ENCODE results near the gene LRRC45.

The LRRC45 gene

GRCh38 chr17:81992306-81993102 lies 30.6 kb upstream of the LRRC45 start:
- no peaks in the 10 kb centered on the region for H3K79me2 ChIP-seq (ENCODE audit: low read length)
- no peaks in the 10 kb centered on the region for H4K20me1 ChIP-seq (ENCODE audit: insufficient read depth, low read length)
- no peaks in the 10 kb centered on the region for H3K9me3 ChIP-seq (ENCODE audit: insufficient read depth, low read length)
- H3K4me2 ChIP-seq (ENCODE audit: low read length) = no peak overlapping the region
- H3K36me3 ChIP-seq (replicated peaks; ENCODE audit: low read depth, low read length) = no peaks in the 10 kb centered on the region
- no peak overlapping the region for H3K27ac ChIP-seq (ENCODE audit: low read length)
- no peaks in the 10 kb centered on the region for H3K27me3 ChIP-seq (ENCODE audit: low read depth, low read length)
- H3K4me1 ChIP-seq (ENCODE audit: low read length) = no peaks in the 10 kb centered on the region
- no peak overlapping the region for H3K9ac ChIP-seq (ENCODE audit: low read length)
- H3K4me3 ChIP-seq (ENCODE audit: low read length) = no peak overlapping the region
- no peak overlapping the region for H2AFZ ChIP-seq (ENCODE audit: low read depth, low read length)
- TF ChIP-seq, protein P1, sequence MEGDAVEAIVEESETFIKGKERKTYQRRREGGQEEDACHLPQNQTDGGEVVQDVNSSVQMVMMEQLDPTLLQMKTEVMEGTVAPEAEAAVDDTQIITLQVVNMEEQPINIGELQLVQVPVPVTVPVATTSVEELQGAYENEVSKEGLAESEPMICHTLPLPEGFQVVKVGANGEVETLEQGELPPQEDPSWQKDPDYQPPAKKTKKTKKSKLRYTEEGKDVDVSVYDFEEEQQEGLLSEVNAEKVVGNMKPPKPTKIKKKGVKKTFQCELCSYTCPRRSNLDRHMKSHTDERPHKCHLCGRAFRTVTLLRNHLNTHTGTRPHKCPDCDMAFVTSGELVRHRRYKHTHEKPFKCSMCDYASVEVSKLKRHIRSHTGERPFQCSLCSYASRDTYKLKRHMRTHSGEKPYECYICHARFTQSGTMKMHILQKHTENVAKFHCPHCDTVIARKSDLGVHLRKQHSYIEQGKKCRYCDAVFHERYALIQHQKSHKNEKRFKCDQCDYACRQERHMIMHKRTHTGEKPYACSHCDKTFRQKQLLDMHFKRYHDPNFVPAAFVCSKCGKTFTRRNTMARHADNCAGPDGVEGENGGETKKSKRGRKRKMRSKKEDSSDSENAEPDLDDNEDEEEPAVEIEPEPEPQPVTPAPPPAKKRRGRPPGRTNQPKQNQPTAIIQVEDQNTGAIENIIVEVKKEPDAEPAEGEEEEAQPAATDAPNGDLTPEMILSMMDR (IDR thresholded peaks at IDR 0.05; ENCODE audit: low read depth, low read length) = no peak
- no peak for TF ChIP-seq EZH2phosphoT487 (IDR thresholded peaks at IDR 0.05; ENCODE audit: low read depth)

DNA sequence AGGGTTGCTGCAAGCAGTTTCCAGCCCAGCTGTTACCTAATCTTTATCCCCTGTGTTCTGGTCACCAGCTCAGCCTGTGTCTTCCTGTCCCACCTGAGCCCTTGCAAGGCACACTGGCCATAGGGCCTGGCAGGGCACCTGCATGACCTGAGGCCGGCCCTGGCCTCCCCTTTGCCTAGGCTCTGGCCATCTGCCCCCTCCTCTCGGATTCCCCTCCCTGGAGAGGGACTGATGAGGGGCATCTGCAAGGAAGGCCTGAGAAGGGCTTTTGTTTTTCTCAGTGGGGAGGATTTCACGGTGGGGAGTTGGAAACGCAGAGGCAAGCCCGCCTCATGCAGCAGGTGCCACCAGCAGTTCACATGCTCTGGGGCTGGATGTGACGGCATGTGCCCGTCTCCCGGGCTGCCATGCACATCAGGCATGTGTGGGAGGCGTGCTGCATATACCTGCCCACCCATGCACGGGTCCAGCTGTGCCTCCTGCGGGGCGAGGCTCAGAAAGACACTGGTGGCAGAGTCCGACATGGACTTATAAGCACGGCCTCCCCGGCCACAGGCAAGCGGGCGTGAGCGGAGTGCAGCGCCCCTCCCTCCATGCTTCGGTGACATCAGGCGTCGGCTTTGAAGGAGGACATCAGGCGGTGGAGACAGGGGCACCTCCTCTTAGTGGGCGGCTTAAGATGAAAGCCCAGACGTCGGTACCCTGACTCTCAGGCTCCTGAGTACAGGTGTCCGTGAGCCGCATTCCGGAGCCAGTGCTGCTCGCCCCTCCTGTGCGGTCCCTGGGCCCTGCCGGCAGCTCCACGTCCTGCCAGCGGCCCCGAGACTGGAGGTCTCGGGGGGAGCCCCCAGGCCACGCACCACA lies 29.1 kb upstream of the LRRC45 start:
- Histone ChIP-seq H3K9me3 (ENCODE audit: insufficient read depth, low read length) (no peaks in the 10 kb centered on the region), H4K20me1 (ENCODE audit: insufficient read depth, low read length) (no peaks in the 10 kb centered on the region), H3K4me3 (ENCODE audit: low read length) (no peak overlapping the region), H2AFZ (ENCODE audit: low read depth, low read length) (no peak overlapping the region), H3K9ac (ENCODE audit: low read length) (no peak overlapping the region), H3K79me2 (ENCODE audit: low read length) (no peaks in the 10 kb centered on the region), H3K27me3 (ENCODE audit: low read depth, low read length) (no peaks in the 10 kb centered on the region), H3K4me1 (ENCODE audit: low read length) (no peaks in the 10 kb centered on the region), H3K36me3 (replicated peaks; ENCODE audit: low read depth, low read length) (no peaks in the 10 kb centered on the region), H3K4me2 (ENCODE audit: low read length) (no peak overlapping the region), H3K27ac (ENCODE audit: low read length) (no peak overlapping the region)
- TF ChIP-seq, protein P1 (IDR thresholded peaks at IDR 0.05; ENCODE audit: low read depth, low read length) = no peak
- TF ChIP-seq EZH2phosphoT487 (IDR thresholded peaks at IDR 0.05; ENCODE audit: low read depth) = no peak

DNA sequence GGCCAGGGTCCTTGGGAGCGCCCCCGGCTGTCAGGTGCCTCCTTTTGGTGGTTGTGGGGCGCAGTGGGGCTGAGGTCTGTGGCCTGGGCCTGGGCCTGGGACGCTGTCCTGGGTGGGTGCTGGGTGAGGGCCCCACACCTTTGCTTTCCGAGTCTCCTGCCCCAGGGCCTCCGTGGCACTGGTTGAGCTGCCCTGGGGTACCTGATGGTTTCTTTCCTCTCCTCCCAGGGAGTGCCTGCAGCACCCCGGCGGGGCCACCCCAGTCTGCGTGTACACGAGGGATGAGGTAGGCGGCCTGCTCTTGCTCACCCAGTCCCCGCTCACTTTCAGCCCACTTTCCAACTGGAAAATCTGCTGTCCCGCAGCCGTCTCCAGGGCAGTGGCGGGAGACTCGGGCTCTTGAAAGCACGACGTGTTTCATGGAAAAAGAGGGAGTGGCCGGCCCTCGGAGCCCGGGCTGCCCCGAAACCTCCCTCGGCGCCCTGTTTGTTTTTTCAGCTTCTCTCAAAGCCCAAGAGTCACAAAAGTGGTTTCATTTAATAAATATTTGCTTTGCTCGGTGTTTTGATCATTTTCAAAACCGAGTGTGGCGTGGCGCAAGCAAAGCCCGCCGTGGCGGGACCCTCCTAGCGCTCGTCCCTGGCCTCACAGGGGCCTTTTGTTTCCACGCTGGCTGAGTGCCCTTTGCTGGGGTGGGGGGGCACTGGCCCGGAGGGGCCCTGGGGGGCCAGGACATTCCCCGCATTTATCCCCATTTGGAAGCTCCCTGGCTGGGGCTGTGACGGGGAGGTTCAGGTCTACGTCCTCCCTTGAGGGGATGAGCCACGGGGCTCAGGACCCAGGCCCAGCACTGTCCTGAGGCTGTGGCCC lies 28.3 kb upstream of the LRRC45 start:
- Histone ChIP-seq H3K9ac (ENCODE audit: low read length) (no peak overlapping the region), H3K27me3 (ENCODE audit: low read depth, low read length) (no peaks in the 10 kb centered on the region), H4K20me1 (ENCODE audit: insufficient read depth, low read length) (no peaks in the 10 kb centered on the region)

More for the DNA sequence above, 28.3 kb upstream of the LRRC45 start:
- TF ChIP-seq, protein P1 (IDR thresholded peaks at IDR 0.05; ENCODE audit: low read depth, low read length) = no peak
- TF ChIP-seq EZH2phosphoT487 (IDR thresholded peaks at IDR 0.05; ENCODE audit: low read depth) = no peak
- no peaks in the 10 kb centered on the region for H3K79me2 ChIP-seq (ENCODE audit: low read length)
- no peaks in the 10 kb centered on the region for H3K36me3 ChIP-seq (replicated peaks; ENCODE audit: low read depth, low read length)
- H3K9me3 ChIP-seq (ENCODE audit: insufficient read depth, low read length) = no peaks in the 10 kb centered on the region
- no peak overlapping the region for H3K27ac ChIP-seq (ENCODE audit: low read length)
- no peak overlapping the region for H3K4me3 ChIP-seq (ENCODE audit: low read length)
- H2AFZ ChIP-seq (ENCODE audit: low read depth, low read length) = no peak overlapping the region
- no peaks in the 10 kb centered on the region for H3K4me1 ChIP-seq (ENCODE audit: low read length)
- H3K4me2 ChIP-seq (ENCODE audit: low read length) = no peak overlapping the region
